GM18909 (cell line): ENCODE results near the gene SUGCT.

Source experiments
- ATAC-seq: cut with Tn5 transposase; IDR thresholded peaks from one replicate; pipeline ENCODE4 v1.9.1; 2021; ENCODE audit warnings: mild to moderate bottlenecking; ENCODE audit not compliant: unreplicated experiment, poor library complexity

The SUGCT gene

GRCh38 chr7:40874756-40875155, 740.0 kb downstream of the SUGCT start:
- ATAC-seq: no peak

- no peak for ATAC-seq
Measured at GRCh38 chr7:40876601-40877000, 741.8 kb downstream of the SUGCT start.

DNA sequence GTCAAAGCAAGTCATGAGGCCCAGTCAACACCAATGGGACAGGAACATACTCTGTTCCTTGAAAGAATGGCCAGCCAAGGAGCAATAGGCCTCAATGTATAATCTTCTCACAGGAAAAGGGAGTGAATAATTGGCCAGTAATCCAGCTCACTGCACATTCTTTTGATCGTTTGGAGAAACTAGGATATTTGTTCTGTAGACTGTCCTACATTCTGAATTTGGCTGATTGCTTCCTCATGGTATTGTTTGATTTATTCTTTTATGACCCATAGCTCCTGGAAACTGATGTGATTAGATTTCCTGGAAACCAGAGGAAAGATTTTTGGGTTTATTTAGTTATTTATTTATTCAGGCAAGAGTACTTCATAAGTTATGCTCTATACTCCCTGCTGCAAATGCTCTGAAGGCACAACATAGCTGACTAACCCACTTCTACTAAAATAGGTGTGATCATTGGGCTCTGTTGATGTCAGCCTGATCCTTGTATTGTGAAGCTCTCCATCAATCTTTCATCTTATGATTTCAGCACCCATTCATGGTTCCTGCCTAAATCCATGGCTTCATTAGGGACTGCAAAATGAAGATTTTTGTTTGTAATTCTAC, 745.2 kb downstream of the SUGCT start:
- ATAC-seq: no peak

GRCh38 chr7:40880581-40880980, 745.8 kb downstream of the SUGCT start:
- no peak for ATAC-seq

DNA sequence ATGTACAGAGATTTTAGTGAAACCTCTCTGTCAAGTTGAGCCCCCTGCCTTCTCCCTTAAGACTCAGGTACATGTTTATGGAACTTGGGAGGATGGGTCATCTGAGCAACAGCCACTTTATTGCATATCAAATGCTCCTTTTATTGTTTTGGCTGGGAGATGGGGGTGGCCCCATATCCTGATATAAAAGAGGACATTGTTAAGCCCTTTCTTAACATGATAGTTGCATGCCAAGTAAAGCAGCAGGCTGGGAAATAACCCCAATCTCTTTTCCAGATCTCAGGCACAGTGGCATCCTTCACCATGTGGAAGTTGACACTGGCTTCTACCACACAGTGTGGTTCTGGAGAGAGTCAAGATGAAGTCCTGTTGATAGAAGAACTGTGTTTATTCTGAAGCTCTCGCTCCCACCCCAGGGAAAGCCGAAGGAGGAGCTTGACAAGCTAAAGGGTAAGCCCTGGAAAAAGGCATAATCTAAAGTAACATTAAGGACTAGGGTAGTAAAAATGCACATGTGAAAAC, 746.7 kb downstream of the SUGCT start:
- ATAC-seq: no peak

- no peak for ATAC-seq
Measured at GRCh38 chr7:40882071-40882658, 747.4 kb downstream of the SUGCT start.

- ATAC-seq: no peak
Measured at GRCh38 chr7:40883826-40884225, 749.0 kb downstream of the SUGCT start.

GRCh38 chr7:40884241-40884640, 749.4 kb downstream of the SUGCT start:
- ATAC-seq: no peak

- no peak for ATAC-seq
Measured at GRCh38 chr7:40885503-40885902, 750.7 kb downstream of the SUGCT start.

- ATAC-seq: no peak
Measured at GRCh38 chr7:40887099-40887498, 752.3 kb downstream of the SUGCT start.

DNA sequence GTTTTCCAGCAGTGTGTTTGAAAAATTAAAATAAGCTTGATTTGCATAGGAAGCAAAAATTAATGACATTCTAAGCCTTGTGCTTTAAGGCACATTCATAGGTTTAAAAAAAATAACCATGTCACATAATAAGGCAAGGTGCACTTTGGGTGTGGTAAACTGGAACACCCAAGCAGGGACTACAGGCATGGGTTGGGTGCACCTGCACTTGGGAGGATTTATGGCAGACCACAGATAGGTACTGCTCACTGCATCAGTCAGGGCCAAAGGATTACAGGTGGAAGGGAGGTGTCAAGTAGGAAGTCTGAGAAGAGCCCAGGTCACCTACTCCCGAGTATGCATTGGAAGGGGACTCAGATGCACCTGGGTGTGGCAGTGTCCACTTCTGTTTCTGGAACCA, 753.7 kb downstream of the SUGCT start:
- ATAC-seq: no peak

GRCh38 chr7:40889099-40889498, 754.3 kb downstream of the SUGCT start:
- no peak for ATAC-seq

- ATAC-seq: no peak
Measured at GRCh38 chr7:40889539-40889938, 754.7 kb downstream of the SUGCT start.

GRCh38 chr7:40890088-40890692, 755.4 kb downstream of the SUGCT start:
- ATAC-seq: no peak

- ATAC-seq: no peak
Measured at GRCh38 chr7:40891232-40891631, 756.4 kb downstream of the SUGCT start.

- ATAC-seq: no peak
Measured at GRCh38 chr7:40899151-40899550, 764.3 kb downstream of the SUGCT start.

GRCh38 chr7:40899636-40900507, 765.1 kb downstream of the SUGCT start:
- ATAC-seq: no peak

GRCh38 chr7:40903872-40904271, 769.1 kb downstream of the SUGCT start:
- no peak for ATAC-seq

GRCh38 chr7:40907286-40907685, 772.5 kb downstream of the SUGCT start:
- ATAC-seq: no peak

DNA sequence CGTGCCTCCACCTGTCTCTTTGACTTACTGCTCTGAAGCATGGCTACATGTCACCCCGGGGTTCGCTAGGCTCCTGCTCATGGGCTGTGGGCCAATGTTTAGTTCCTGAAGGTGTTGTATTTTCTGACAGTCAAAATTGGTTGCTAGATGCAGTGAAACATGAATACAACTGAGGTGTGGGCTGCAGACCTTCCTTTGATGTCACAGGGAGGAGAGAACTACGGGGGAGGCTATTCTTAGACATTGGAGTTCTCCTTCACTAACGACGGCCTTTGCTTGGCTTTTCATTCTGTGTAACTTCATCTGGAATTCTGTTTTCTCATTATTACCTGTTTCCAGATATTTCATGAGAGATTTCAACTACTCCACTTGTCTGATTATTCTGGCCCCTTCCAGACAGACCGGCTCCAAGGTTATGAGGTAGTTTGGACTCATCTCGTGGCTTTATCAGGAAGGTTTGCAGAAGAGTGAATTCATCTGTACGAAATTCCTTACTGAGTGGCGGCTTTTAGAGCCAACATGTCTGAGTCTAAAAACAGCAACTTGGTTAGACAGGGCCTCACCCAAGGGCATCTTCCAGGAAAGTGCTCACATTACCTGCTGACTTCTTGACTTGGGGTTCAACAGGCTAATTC, 774.7 kb downstream of the SUGCT start:
- ATAC-seq: no peak
